ENCODE measurements around the gene APOA5. TPM values are rescaled to one million over a fixed set of nuclear protein-coding genes. Genes with fewer than 3 reads are reported as not detected.

Gene APOA5
- total RNA-seq, 1 experiment from 2014 or later: not detected

- no peak for DNase-seq (ENCODE audit: low read depth)
Measured at GRCh38 chr11:116828632-116829524, 37.2 kb upstream of the APOA5 start.

GRCh38 chr11:116827461-116827860, 35.8 kb upstream of the APOA5 start:
- no peak for DNase-seq (ENCODE audit: low read depth)

- no peak for DNase-seq (ENCODE audit: low read depth)
Measured at GRCh38 chr11:116826751-116827431, 35.2 kb upstream of the APOA5 start.

- DNase-seq (ENCODE audit: low read depth): no peak
Measured at GRCh38 chr11:116825854-116826750, 34.4 kb upstream of the APOA5 start.

GRCh38 chr11:116825434-116825833, 33.8 kb upstream of the APOA5 start:
- DNase-seq (ENCODE audit: low read depth): no peak

GRCh38 chr11:116823031-116823843, 31.6 kb upstream of the APOA5 start, which contains the start of gene APOA4:
Gene APOA4 (minus strand): TSS chr11:116823304. CDS start chr11:116823191, 113 bp downstream.
- DNase-seq (ENCODE audit: low read depth): no peak

- DNase-seq (ENCODE audit: low read depth): no peak
Measured at GRCh38 chr11:116822575-116822974, 30.9 kb upstream of the APOA5 start.

GRCh38 chr11:116821050-116821918, 29.6 kb upstream of the APOA5 start:
- no peak for DNase-seq (ENCODE audit: low read depth)

- DNase-seq (ENCODE audit: low read depth): no peak
Measured at GRCh38 chr11:116819049-116819448, 27.4 kb upstream of the APOA5 start.

GRCh38 chr11:116814502-116814901, 22.8 kb upstream of the APOA5 start:
- no peak for DNase-seq (ENCODE audit: low read depth)

GRCh38 chr11:116813781-116814471, 22.2 kb upstream of the APOA5 start:
- DNase-seq (ENCODE audit: low read depth): no peak

- DNase-seq (ENCODE audit: low read depth): no peak
Measured at GRCh38 chr11:116813170-116813569, 21.5 kb upstream of the APOA5 start.

- no peak for DNase-seq (ENCODE audit: low read depth)
Measured at GRCh38 chr11:116812109-116812508, 20.4 kb upstream of the APOA5 start.

- no peak for DNase-seq (ENCODE audit: low read depth)
Measured at GRCh38 chr11:116811194-116811593, 19.5 kb upstream of the APOA5 start.

- no peak for DNase-seq (ENCODE audit: low read depth)
Measured at GRCh38 chr11:116808262-116809175, 16.8 kb upstream of the APOA5 start.

- no peak for DNase-seq (ENCODE audit: low read depth)
Measured at GRCh38 chr11:116807601-116808261, 16.1 kb upstream of the APOA5 start.

GRCh38 chr11:116804001-116804400, 12.3 kb upstream of the APOA5 start:
- no peak for DNase-seq (ENCODE audit: low read depth)
